ELF-1 (cell line): ENCODE data around the gene H2AZ2.
"Not testable (repeated sequence)": the region's sequence is repeated elsewhere in the genome, so short reads cannot be mapped to it uniquely, and the experiment has no call there.

Experiments
- DNase-seq: peaks from one replicate; pipeline ENCODE4 v3.0.0-alpha.2; 2016; ENCODE audit warnings: low read depth, low spot score

The H2AZ2 gene

DNA sequence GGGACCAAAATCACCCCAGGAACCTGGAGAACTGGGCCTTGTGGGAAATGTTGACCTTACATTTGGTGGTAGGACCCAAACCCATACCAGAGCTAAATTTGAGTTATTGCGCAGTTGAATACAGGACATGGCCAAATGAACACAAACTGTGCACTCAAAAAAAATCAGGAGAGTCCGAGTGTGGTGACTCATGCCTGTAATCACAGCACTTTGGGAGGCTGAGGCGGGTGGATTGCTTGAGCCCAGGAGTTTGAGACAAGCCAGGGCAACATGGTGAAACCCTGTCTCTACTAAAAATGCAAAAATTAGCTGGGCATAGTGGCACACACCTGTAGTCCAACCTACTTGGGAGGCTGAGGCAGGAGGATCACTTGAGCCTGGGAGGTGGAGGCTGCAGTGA, 62.7 kb downstream of the H2AZ2 start:
- DNase-seq = not testable (repeated sequence)

DNA sequence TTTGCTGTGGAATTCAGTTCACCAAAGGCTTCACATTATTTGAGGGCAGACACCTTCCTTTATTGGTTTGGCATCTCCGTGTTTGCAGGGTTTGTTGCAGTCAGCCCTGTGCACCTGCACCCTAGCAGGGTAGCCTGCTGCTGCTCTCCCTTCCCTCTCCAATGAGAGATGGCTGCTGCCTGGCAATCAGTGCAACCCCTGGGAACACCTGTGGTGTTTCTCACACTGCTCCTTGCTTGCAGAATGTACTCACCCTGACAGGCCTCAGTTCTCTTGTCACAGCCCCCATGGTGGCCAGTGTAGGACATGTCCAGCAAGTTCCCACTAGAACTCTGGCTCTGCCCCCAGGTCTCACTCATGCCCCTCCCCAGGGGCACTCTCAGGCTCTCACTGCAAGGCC, 63.5 kb downstream of the H2AZ2 start:
- no peak for DNase-seq

DNA sequence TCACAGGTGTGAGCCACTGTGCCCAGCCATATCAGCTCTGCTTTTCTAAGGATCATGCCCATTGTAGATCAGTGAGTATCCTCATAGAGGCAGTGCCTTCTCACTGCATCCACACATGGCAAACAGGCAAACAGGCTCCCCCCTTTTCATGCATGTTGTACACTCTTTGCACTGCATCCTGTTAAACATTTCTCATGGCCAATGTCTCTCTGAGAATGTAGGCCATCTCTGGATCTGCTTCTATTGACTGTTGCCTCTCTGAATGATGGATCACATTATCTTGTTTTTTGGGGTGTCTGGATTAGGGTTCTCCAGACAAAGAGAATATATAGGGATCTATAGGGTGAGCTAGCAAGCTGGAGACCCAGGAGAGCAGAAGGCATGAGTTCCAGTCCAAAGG, 64.5 kb downstream of the H2AZ2 start:
- DNase-seq = no peak

DNA sequence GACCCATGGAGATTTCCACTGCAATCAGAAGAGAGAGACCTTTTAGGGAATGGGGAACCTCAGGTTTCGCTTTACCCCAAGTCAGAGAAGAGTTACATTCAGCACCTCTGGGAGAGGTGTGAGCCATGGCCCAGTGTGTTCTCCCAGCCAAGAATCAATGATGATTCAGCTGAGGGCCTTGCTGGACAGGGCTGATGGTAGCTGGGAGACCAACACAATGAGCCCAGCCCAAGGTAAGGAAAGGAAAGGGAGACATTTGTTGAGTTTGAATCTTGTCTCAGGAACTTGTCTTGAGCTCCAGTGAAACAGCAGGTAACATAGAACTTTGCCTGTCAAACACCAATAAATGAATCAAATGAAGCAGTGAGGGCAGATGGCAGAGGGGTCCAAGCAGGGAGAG, 65.4 kb downstream of the H2AZ2 start:
- DNase-seq = no peak
